ENCODE measurements around the gene PAQR5.

Gene PAQR5

GRCh38 chr15:69320977-69321554 lies 22.4 kb downstream of the PAQR5 start:
- DNase-seq (ENCODE audit: low read depth), result no peak
- no peak overlapping the region for H3K4me3 ChIP-seq (ENCODE audit: low read depth, low read length)
- TF ChIP-seq, protein P1, sequence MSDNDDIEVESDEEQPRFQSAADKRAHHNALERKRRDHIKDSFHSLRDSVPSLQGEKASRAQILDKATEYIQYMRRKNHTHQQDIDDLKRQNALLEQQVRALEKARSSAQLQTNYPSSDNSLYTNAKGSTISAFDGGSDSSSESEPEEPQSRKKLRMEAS (IDR thresholded peaks at IDR 0.05; ENCODE audit: low read depth, low read length), result no peak
- TF ChIP-seq MYC (IDR thresholded peaks at IDR 0.05; ENCODE audit: low read depth, low read length), result no peak
- no peak for TF ChIP-seq CTCF (IDR thresholded peaks at IDR 0.05; ENCODE audit: low read depth, low read length)
- TF ChIP-seq POLR2A (IDR thresholded peaks at IDR 0.05; ENCODE audit: extremely low read depth, insufficient read length), result no peak

- no peak for DNase-seq (ENCODE audit: low read depth)
- no peak for TF ChIP-seq POLR2A (IDR thresholded peaks at IDR 0.05; ENCODE audit: extremely low read depth, insufficient read length)
- no peak for TF ChIP-seq MYC (IDR thresholded peaks at IDR 0.05; ENCODE audit: low read depth, low read length)
- TF ChIP-seq, protein P1 (IDR thresholded peaks at IDR 0.05; ENCODE audit: low read depth, low read length), result no peak
- TF ChIP-seq CTCF (IDR thresholded peaks at IDR 0.05; ENCODE audit: low read depth, low read length), result no peak
- no peak overlapping the region for H3K4me3 ChIP-seq (ENCODE audit: low read depth, low read length)
Observed at GRCh38 chr15:69323893-69324430, 25.2 kb downstream of the PAQR5 start.

- DNase-seq (ENCODE audit: low read depth), result no peak
- TF ChIP-seq POLR2A (IDR thresholded peaks at IDR 0.05; ENCODE audit: extremely low read depth, insufficient read length) (no peak), CTCF (IDR thresholded peaks at IDR 0.05; ENCODE audit: low read depth, low read length) (no peak), MYC (IDR thresholded peaks at IDR 0.05; ENCODE audit: low read depth, low read length) (no peak)
- TF ChIP-seq, protein P1 (IDR thresholded peaks at IDR 0.05; ENCODE audit: low read depth, low read length), result no peak
- no peak overlapping the region for H3K4me3 ChIP-seq (ENCODE audit: low read depth, low read length)
Observed at GRCh38 chr15:69324565-69324964, 25.9 kb downstream of the PAQR5 start.

- no peak for DNase-seq (ENCODE audit: low read depth)
- TF ChIP-seq, protein P1 (IDR thresholded peaks at IDR 0.05; ENCODE audit: low read depth, low read length), result no peak
- no peak for TF ChIP-seq MYC (IDR thresholded peaks at IDR 0.05; ENCODE audit: low read depth, low read length)
- no peak for TF ChIP-seq CTCF (IDR thresholded peaks at IDR 0.05; ENCODE audit: low read depth, low read length)
- TF ChIP-seq POLR2A (IDR thresholded peaks at IDR 0.05; ENCODE audit: extremely low read depth, insufficient read length), result no peak
- no peak overlapping the region for H3K4me3 ChIP-seq (ENCODE audit: low read depth, low read length)
Observed at GRCh38 chr15:69325456-69325971, 26.8 kb downstream of the PAQR5 start.

DNA sequence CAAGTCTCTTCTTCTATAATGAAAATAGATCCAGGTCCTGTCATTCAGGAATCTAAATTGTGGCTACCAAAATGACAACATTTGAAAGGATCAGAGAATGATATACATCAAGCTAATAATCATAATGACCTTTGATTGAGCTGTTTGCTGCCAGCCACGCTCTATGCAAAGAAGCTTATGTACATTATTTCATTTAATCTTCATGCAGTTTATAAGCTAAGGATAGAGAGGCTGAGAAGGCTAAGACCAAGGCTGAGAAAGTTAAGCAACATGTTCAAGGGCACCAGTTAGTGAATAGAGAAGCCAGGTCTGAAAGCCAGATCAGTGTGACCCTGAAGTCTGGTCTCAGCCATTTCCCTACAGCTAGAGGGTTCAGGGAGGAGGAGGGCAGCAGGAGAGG lies 29.4 kb downstream of the PAQR5 start:
- no peak overlapping the region for H3K4me3 ChIP-seq (ENCODE audit: low read depth, low read length)
- TF ChIP-seq POLR2A (IDR thresholded peaks at IDR 0.05; ENCODE audit: extremely low read depth, insufficient read length) (no peak), MYC (IDR thresholded peaks at IDR 0.05; ENCODE audit: low read depth, low read length) (no peak), CTCF (IDR thresholded peaks at IDR 0.05; ENCODE audit: low read depth, low read length) (no peak)
- TF ChIP-seq, protein P1 (IDR thresholded peaks at IDR 0.05; ENCODE audit: low read depth, low read length), result no peak
- no peak for DNase-seq (ENCODE audit: low read depth)

Measured in NB4 (cell line).